Mucosa of descending colon (tissue), 3 donors: Measurements from ENCODE around the gene TDRD9. TPM values are rescaled to one million over a fixed set of nuclear protein-coding genes. Genes with fewer than 3 reads are reported as not detected.

Experiments used
- ATAC-seq: fragments of 200-7000 bp; cut with Tn5 transposase; one replicate; pipeline ENCODE4 v1.9.1; 2020; ENCODE audit warnings: mild to moderate bottlenecking, moderate library complexity
- DNase-seq, 3 donors: peaks; one replicate each; pipeline ENCODE4 v3.0.0-alpha.2; 2020
- H3K36me3 ChIP-seq: fragments of 200-600 bp; one replicate; pipeline ENCODE4 v1.8.0; 2021; ENCODE audit warnings: low read depth, mild to moderate bottlenecking
- H3K4me1 ChIP-seq: fragments of 200-600 bp; one replicate; pipeline ENCODE4 v1.8.0; 2021; ENCODE audit warnings: low read depth, mild to moderate bottlenecking
- H3K4me3 ChIP-seq: fragments of 200-600 bp; one replicate; pipeline ENCODE4 v1.8.0; 2021; ENCODE audit warnings: mild to moderate bottlenecking
- H3K9me3 ChIP-seq: fragments of 200-600 bp; one replicate; pipeline ENCODE4 v1.8.0; 2021; ENCODE audit warnings: mild to moderate bottlenecking
- CTCF ChIP-seq: fragments of 200-600 bp; IDR thresholded peaks from one replicate; pipeline ENCODE4 v1.8.0; 2022; ENCODE audit warnings: antibody characterized with exemption, mild to moderate bottlenecking
- intact Hi-C, 2 donors: fragments of 100-400 bp; cut with DNase I in 1 of 2; cut with micrococcal nuclease in 1 of 2; formaldehyde crosslinking; loops; one replicate each; pipeline versions ENCODE4 v1.11.0 to v1.11.1; 2022; cut with DNase I, micrococcal nuclease
- total RNA-seq, 3 donors: library from RNA; stranded (reverse); fragmentation: NEBNext Ultra II Directional in 2 of 3; extraction: Animal tissue kit (Norgen Biotek cat#: 25700) in 2 of 3; gene quantifications; one replicate each; pipeline versions ENCODE4 v1.2.1 to v1.2.4, GENCODE V29; 2021 to 2023
- donor health status: DM: no; HTN: no; CAD: no; lungs with moderate emphysema.
- donor health status: DM: no; HTN: no; CAD: no.
- donor health status: DM: no; HTN: yes; CAD: no.

The TDRD9 gene
- total RNA-seq, 3 donors from 2014 or later: 0.39 to 0.98 (median 0.63) TPM

DNA sequence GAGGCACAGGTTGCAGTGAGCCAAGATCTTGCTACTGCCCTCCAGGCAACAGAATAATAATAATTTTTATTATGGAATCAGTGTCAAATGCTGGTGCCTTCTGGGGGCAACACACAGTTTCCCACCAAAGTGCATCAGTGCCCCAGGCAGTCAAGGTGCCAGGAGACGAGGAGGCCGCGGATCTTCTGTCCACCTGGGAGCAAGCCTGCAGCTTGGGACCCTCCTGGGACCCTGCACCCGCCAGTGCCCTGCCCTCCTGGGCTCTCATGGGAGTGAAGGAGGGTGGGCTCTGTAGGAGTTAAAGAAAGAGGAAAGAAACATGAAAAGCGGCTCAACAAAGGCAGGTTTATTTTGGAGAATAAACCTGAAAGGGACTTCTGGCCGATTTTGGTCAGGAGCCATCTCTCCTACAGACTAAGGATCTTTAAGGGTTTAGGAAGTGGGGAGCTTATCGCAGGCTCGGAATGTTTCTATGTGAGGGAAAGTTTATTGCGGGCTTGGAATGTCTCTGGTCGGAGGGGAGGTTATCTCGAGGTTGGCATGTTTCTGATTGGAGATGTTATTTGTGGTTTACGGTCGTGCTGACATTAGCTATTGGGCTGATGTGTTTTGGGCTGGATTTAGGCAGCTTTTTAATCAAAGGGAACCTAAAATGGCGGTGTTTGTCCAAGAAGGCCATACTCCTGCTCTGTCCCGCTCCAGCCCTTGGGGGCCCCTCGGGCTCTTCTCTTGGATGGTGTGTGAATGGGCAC, 156.2 kb downstream of the TDRD9 start:
- intact Hi-C loops: no loop called here
- ATAC-seq (no peak), DNase-seq (peak in 2 of 3 donors; percentile 12 to 35)
- Histone ChIP-seq H3K4me1 (peaks cover 77% of the 10 kb centered on the region), H3K4me3 (no peak overlapping the region), H3K36me3 (no peaks in the 10 kb centered on the region), H3K9me3 (no peaks in the 10 kb centered on the region)
- no peak for TF ChIP-seq CTCF

- DNase-seq (peak; percentile 55 to 80 (median 68)), ATAC-seq (peak; percentile 28)
- Histone ChIP-seq H3K4me1 (peaks cover 74% of the 10 kb centered on the region), H3K9me3 (no peaks in the 10 kb centered on the region), H3K4me3 (no peak within 1 kb of the TSS), H3K36me3 (no peaks in the 10 kb centered on the region)
- intact Hi-C loops: no loop called here
- no peak for TF ChIP-seq CTCF
Measured at GRCh38 chr14:104085032-104085888, 157.0 kb downstream of the TDRD9 start, which contains the start of gene ASPG. ASPG (plus strand) TSS chr14:104085700; CDS start chr14:104085771, 71 bp downstream.

DNA sequence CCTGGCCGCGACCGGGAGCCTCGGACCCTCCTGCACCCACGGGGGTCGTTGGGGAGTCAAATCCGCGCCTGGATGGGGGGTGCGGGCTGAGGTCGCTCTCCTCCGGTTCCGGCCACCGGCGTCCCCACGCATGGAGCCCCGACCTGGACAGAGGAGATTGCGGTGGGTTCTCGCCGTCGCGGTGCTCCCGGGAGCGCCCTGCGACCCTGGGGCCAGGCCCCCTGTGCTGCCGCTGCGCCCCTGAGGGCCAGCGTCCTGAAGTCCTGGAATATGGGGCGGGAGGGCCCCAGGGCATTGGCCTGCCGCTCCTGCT, 157.6 kb downstream of the TDRD9 start:
- Histone ChIP-seq H3K4me1 (peaks cover 68% of the 10 kb centered on the region), H3K9me3 (no peaks in the 10 kb centered on the region), H3K4me3 (no peak overlapping the region), H3K36me3 (no peaks in the 10 kb centered on the region)
- intact Hi-C loops: no loop called here
- no peak for DNase-seq
- no peak for TF ChIP-seq CTCF
- no peak for ATAC-seq

- H3K9me3 ChIP-seq: no peaks in the 10 kb centered on the region
- peaks cover 67% of the 10 kb centered on the region for H3K4me1 ChIP-seq
- H3K36me3 ChIP-seq: no peaks in the 10 kb centered on the region
- DNase-seq: peak in 2 of 3 donors; percentile 40 to 61
- intact Hi-C loops: no loop called here
- no peak overlapping the region for H3K4me3 ChIP-seq
- TF ChIP-seq CTCF: no peak
- no peak for ATAC-seq
Measured at GRCh38 chr14:104086210-104086660, 158.0 kb downstream of the TDRD9 start.

DNA sequence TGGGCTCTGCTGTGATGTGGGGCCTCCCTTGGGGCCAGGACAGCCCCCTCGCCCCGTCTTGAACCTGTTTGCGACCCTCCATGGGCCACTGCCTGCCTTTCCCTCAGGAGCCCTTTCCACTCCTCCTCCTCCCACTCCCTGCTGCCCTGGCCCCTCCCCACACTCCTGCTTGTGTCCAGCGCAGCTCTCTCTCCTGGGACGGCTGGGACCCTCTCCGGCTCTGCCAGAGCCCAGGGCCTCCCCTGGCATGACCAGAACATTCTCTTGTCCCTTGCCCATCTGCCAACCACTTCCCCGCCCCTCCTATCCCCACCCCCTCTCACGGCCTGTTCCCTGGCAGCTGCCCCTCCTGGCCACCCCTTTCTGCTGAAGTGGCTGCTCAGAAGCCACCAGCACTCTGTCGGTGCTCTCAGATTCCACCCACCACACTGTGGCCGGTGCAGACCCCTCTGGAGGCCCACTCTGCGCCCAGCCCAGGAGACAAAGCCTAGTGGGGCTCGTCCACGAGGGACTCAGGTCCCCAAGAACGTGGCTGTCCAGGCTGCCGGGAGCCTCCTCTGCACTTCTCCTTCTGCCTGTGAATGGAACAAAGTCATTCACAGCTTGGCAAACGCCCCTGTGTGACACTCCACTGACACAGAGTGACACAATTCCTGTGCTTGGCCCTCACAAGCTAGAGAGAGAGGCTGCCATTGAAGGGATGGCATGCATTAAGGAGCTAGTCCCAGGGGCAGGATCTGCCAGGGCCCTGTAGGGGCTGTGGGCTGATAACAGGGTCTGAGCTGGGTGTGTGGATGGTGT, 158.6 kb downstream of the TDRD9 start:
- H3K9me3 ChIP-seq: no peaks in the 10 kb centered on the region
- no peaks in the 10 kb centered on the region for H3K36me3 ChIP-seq
- H3K4me1 ChIP-seq: peaks cover 62% of the 10 kb centered on the region
- intact Hi-C loops: no loop called here
- H3K4me3 ChIP-seq: no peak overlapping the region
- no peak for TF ChIP-seq CTCF
- ATAC-seq (peak; percentile 12), DNase-seq (peak; percentile 41 to 53 (median 51))
